SU-DHL-6 (cell line): ENCODE results near the gene SDC4.

Experiments used
- CTCF ChIP-seq: fragments of 200-600 bp; sonication (generic); IDR thresholded peaks from one replicate; pipeline ENCODE4 v1.5.1; 2017; ENCODE audit warnings: antibody characterized with exemption, mild to moderate bottlenecking, low read length, moderate library complexity; ENCODE audit not compliant: insufficient read depth, poor library complexity, severe bottlenecking
- EZH2phosphoT487 ChIP-seq: fragments of 200-600 bp; sonication (generic), shearing (Covaris generic); conservative IDR thresholded peaks from 2 replicates; pipeline ENCODE4 v1.6.1; 2018; ENCODE audit warnings: mild to moderate bottlenecking, antibody characterized with exemption, low read length, moderate library complexity, mixed read lengths

GRCh38 chr20:45309075-45309474 is 39.1 kb downstream of the SDC4 start:
- TF ChIP-seq CTCF (no peak), EZH2phosphoT487 (no peak)
